Brain microvascular endothelial cell (primary cell): ENCODE measurements around the gene HELZ.

Source experiments
- DNase-seq: peaks from one replicate; pipeline ENCODE4 v3.0.0-alpha.2; 2020
- H3K27ac ChIP-seq: fragments of 250-450 bp; sonication (Bioruptor Pico); 2 replicates; pipeline ENCODE4 v1.5.1; 2020; ENCODE audit warnings: mild to moderate bottlenecking, moderate library complexity
- H3K27me3 ChIP-seq: fragments of 250-450 bp; sonication (Bioruptor Pico); replicated peaks from 2 replicates; pipeline ENCODE4 v1.5.1; 2020; ENCODE audit warnings: mild to moderate bottlenecking
- H3K36me3 ChIP-seq: fragments of 250-450 bp; sonication (Bioruptor Pico); replicated peaks from 2 replicates; pipeline ENCODE4 v1.5.1; 2020; ENCODE audit warnings: mild to moderate bottlenecking
- H3K4me3 ChIP-seq: 2 replicates; pipeline ENCODE4 v1.5.1; 2011; ENCODE audit warnings: low read depth, mild to moderate bottlenecking, control low read depth, low read length, moderate library complexity
- in situ Hi-C: cut with HindIII; loops from 2 replicates; pipeline ENCODE4 v1.10.0; 2017; ENCODE audit warnings: low sequenced_read_pairs, low pct_ligation_motif_present
- TF ChIP-seq, protein P1 (sequence below): IDR thresholded peaks from 2 replicates; pipeline ENCODE4 v1.5.1; 2011; ENCODE audit warnings: low read depth, mild to moderate bottlenecking, moderate library complexity, low read length, control low read depth, inconsistent platforms; ENCODE audit errors: missing control alignments

HELZ gene

DNA sequence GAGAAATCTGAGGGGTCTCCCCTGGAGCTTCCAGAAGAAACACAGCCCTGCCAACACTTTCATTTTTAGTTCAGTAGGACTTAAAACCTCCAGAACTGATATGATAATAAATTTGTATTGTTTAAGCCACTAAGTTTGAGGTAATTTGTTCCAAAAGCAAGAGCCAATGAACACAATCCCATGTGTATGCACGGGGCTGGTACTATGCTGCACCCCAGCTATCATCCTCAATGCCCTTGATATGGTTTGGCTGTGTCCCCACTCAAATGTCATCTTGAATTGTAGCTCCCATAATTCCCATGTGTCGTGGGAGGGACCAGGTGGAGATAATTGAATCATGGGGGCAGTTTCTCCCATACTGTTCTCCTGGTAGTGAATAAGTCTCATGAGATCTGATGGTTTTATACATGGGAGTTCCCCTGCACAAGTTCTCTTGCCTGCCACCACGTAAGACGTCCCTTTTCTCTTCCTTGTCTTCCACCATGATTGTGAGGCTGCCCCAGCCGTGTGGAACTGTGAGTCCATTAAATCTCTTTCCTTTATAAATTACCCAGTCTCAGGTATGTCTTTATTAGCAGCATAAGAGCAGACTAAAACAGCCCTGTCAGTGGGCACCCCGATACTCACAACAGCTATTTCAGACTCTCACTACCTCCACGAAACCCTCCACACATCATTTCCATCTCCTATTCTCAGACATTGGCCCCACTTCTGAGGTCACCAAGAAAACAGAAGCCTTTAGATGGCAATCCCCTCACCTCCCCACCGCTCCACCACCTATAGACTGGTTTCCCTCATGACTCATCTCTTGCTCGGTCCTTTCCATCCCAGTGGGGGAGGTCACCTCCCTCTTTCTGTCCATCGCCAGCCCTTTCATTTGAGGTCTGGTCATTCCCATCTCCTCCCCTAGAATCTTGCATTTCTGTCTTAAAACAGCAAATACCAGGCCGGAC is 209.6 kb downstream of the HELZ start:
- DNase-seq = no peak
- no peaks in the 10 kb centered on the region for H3K27me3 ChIP-seq
- in situ Hi-C loops = no loop called here

DNA sequence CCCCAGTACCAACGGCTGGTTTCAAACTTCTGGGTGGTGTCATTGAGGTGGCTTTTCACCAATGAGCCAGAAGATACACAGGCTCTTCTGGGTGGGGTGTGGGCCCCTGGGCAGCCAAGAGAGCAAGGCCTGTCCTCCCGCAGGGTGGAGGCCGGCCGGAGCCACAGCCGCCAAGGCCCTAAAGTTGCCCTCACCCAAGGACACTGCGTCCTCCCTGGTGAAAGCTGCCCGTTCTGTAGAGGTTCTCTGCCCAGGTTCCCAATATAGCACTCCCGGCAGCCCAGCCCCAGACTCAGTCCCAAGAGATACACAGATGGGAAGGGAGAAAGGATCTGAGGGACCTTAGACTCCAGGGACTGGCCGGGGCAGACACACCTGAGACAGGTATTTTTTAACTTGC is 211.4 kb downstream of the HELZ start:
- Histone ChIP-seq H3K27me3 (no peaks in the 10 kb centered on the region), H3K27ac (no peak overlapping the region), H3K4me3 (no peak overlapping the region), H3K36me3 (no peaks in the 10 kb centered on the region)
- in situ Hi-C loops = no loop called here
- TF ChIP-seq, protein P1, sequence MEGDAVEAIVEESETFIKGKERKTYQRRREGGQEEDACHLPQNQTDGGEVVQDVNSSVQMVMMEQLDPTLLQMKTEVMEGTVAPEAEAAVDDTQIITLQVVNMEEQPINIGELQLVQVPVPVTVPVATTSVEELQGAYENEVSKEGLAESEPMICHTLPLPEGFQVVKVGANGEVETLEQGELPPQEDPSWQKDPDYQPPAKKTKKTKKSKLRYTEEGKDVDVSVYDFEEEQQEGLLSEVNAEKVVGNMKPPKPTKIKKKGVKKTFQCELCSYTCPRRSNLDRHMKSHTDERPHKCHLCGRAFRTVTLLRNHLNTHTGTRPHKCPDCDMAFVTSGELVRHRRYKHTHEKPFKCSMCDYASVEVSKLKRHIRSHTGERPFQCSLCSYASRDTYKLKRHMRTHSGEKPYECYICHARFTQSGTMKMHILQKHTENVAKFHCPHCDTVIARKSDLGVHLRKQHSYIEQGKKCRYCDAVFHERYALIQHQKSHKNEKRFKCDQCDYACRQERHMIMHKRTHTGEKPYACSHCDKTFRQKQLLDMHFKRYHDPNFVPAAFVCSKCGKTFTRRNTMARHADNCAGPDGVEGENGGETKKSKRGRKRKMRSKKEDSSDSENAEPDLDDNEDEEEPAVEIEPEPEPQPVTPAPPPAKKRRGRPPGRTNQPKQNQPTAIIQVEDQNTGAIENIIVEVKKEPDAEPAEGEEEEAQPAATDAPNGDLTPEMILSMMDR = no peak
- no peak for DNase-seq

More for the DNA sequence above, 209.6 kb downstream of the HELZ start:
- Histone ChIP-seq H3K36me3 (no peaks in the 10 kb centered on the region), H3K27ac (no peak overlapping the region), H3K4me3 (no peak overlapping the region)
- TF ChIP-seq, protein P1 = no peak

DNA sequence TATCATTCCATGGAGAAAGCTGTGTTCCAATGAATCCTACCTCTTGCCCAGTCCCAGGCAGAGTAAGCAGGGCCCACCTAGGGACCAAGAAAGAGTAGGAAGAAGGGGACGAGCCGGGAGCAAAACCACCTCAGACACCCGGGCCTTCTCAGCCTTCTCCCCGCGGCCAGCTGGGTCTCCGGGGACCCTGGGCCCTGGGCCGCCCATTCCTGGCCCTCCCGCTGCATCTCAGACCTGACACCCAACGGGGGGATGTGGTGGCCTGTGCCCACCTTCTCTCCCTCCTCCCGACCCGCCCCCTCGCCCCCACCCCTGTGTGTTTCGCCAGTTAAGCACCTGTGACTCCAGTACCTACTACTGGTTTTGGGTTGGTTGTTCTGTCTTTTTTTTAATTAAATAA is 212.0 kb downstream of the HELZ start:
- Histone ChIP-seq H3K27me3 (no peaks in the 10 kb centered on the region), H3K27ac (no peak overlapping the region), H3K4me3 (no peak overlapping the region), H3K36me3 (no peaks in the 10 kb centered on the region)
- no peak for DNase-seq
- TF ChIP-seq, protein P1 = no peak
- in situ Hi-C loops = no loop called here

DNA sequence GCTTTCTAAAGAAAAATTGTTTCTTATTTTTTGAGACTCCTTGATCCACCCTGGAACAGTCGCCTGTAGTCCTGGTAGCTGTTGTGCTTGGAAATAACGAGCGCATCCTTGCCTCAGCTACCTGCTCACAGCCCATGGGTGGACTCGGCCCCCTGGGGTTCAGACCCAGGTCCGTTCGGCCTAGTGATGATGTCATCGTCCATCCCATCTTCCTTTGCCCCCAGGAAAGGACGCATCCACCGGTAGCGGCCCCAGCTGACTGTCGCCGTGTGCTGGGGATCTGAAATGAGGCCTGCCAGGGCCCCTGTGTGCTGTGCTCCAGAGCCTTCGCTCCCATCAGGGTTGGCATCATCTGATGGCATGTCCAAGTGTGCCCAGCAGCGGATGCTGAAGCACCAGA is 212.6 kb downstream of the HELZ start:
- no peak for DNase-seq
- no peaks in the 10 kb centered on the region for H3K36me3 ChIP-seq
- in situ Hi-C loops = no loop called here
- H3K4me3 ChIP-seq = no peak overlapping the region
- TF ChIP-seq, protein P1 = no peak
- no peaks in the 10 kb centered on the region for H3K27me3 ChIP-seq
- no peak overlapping the region for H3K27ac ChIP-seq

DNA sequence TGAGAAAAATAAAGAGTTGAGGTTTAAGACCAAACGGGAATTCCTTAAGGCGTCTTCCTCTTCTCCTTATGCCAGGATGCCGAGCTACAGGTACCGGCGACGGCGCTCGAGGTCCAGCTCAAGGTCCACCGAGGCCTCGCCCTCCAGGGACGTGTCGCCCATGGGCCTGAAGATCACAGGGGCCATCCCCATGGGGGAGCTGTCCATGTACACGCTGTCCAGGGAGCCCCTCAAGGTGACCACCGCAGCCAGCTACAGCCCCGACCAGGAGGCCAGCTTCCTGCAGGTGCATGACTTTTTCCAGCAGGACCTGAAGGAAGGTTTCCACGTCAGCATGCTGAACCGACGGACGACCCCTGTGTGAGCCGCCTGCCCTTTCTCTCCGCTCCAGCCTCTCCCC is 214.4 kb downstream of the HELZ start:
- Histone ChIP-seq H3K27me3 (no peaks in the 10 kb centered on the region), H3K4me3 (no peak overlapping the region)
- TF ChIP-seq, protein P1 = no peak

More for the DNA sequence above, 214.4 kb downstream of the HELZ start:
- no peak overlapping the region for H3K27ac ChIP-seq
- in situ Hi-C loops = no loop called here
- no peak for DNase-seq
- no peaks in the 10 kb centered on the region for H3K36me3 ChIP-seq
